ENCODE results near the gene CAPG.

CAPG gene

GRCh38 chr2:85438201-85439024 lies 28.2 kb upstream of the CAPG start:
- DNase-seq (ENCODE audit: low read depth): no peak

- DNase-seq (ENCODE audit: low read depth): peak; percentile 61
Observed at GRCh38 chr2:85437488-85438200, 27.5 kb upstream of the CAPG start.

GRCh38 chr2:85436836-85437487 lies 26.8 kb upstream of the CAPG start:
- DNase-seq (ENCODE audit: low read depth): no peak

GRCh38 chr2:85435981-85436835 lies 26.0 kb upstream of the CAPG start:
- DNase-seq (ENCODE audit: low read depth): no peak

- DNase-seq (ENCODE audit: low read depth): no peak
Observed at GRCh38 chr2:85435220-85435958, 25.2 kb upstream of the CAPG start.

GRCh38 chr2:85434696-85435095 lies 24.5 kb upstream of the CAPG start:
- no peak for DNase-seq (ENCODE audit: low read depth)

- DNase-seq (ENCODE audit: low read depth): no peak
Observed at GRCh38 chr2:85433511-85434089, 23.4 kb upstream of the CAPG start.

- no peak for DNase-seq (ENCODE audit: low read depth)
Observed at GRCh38 chr2:85431570-85432205, 21.5 kb upstream of the CAPG start.

GRCh38 chr2:85430752-85431569 lies 20.8 kb upstream of the CAPG start:
- DNase-seq (ENCODE audit: low read depth): no peak

GRCh38 chr2:85429924-85430289 lies 19.7 kb upstream of the CAPG start:
- no peak for DNase-seq (ENCODE audit: low read depth)

GRCh38 chr2:85429213-85429923 lies 19.2 kb upstream of the CAPG start:
- no peak for DNase-seq (ENCODE audit: low read depth)

- no peak for DNase-seq (ENCODE audit: low read depth)
Observed at GRCh38 chr2:85428343-85428881, 18.2 kb upstream of the CAPG start.

GRCh38 chr2:85427300-85427835 lies 17.2 kb upstream of the CAPG start:
- DNase-seq (ENCODE audit: low read depth): no peak

- no peak for DNase-seq (ENCODE audit: low read depth)
Observed at GRCh38 chr2:85425588-85425987, 15.4 kb upstream of the CAPG start.

GRCh38 chr2:85423525-85423924 lies 13.4 kb upstream of the CAPG start:
- DNase-seq (ENCODE audit: low read depth): no peak

GRCh38 chr2:85422072-85422457 lies 11.9 kb upstream of the CAPG start:
- no peak for DNase-seq (ENCODE audit: low read depth)

- DNase-seq (ENCODE audit: low read depth): no peak
Observed at GRCh38 chr2:85421260-85422071, 11.3 kb upstream of the CAPG start.
